HepG2 (cell line): ENCODE measurements around the gene TMPRSS15. TPM values are rescaled to one million over a fixed set of nuclear protein-coding genes. Genes with fewer than 3 reads are reported as not detected.
A peak's percentile ranks its signal among the peaks of the same experiment; 100 is the strongest.

ENCODE experiments used
- ATAC-seq: fragments of 200-7000 bp; cut with Tn5 transposase; 3 replicates; pipeline ENCODE4 v1.9.1; 2020; ENCODE audit warnings: mild to moderate bottlenecking, moderate library complexity
- BruUV-seq: library from RNA; stranded (reverse); fragments of 400-500 nt; replicated peaks from 2 replicates; lab custom pipeline; 2021; lab: Mats Ljungman, UMichigan
- CTCF ChIA-PET: fragments of 300-600 bp; formaldehyde crosslinking; extraction: SDS; loops from one replicate; lab custom pipeline; 2021; ENCODE audit warnings: low total read pairs, inconsistent platforms, low intra/inter-chr PET ratio; lab: Yijun Ruan, JAX
- POLR2A ChIA-PET: fragments of 350-600 bp; sonication (Branson Sonifier 250); formaldehyde crosslinking; loops from one replicate; lab custom pipeline; 2020; ENCODE audit warnings: antibody characterized with exemption, inconsistent platforms; lab: Yijun Ruan, JAX
- DNase-seq: peaks from one replicate; pipeline ENCODE4 v3.0.0-alpha.2; 2015; ENCODE audit warnings: low spot score
- FAIRE-seq: peaks from 3 replicates; lab custom pipeline; 2011; peaks lifted over from hg19 to GRCh38; lab: Jason Lieb, UNC
- H2AFZ ChIP-seq: one replicate; pipeline ENCODE4 v1.6.1; 2011; ENCODE audit warnings: low read length, inconsistent platforms
- H3K27ac ChIP-seq: fragments of 300-600 bp; 3 replicates; pipeline ENCODE4 v1.8.0; 2011; ENCODE audit warnings: mixed run types, mild to moderate bottlenecking, mixed read lengths, low read length, inconsistent platforms; ENCODE audit not compliant: insufficient read depth; ENCODE audit errors: extremely low read length
- H3K27me3 ChIP-seq, 2 experiments: fragments of 200-600 bp in 1 of 2; 2 replicates in 1 of 2; 3 replicates in 1 of 2; pipeline versions ENCODE4 v1.6.0 to v1.8.0; 2011; ENCODE audit warnings: low read length in 2 of 2, mild to moderate bottlenecking in 2 of 2, moderate library complexity in 2 of 2, inconsistent platforms in 1 of 2; ENCODE audit not compliant: insufficient read depth in 2 of 2, control insufficient read depth in 1 of 2
- H3K36me3 ChIP-seq, 2 experiments: fragments of 200-600 bp in 1 of 2; replicated peaks in 1 of 2; 2 replicates in 1 of 2; 3 replicates in 1 of 2; pipeline versions ENCODE4 v1.5.1 to v1.8.0; 2011; ENCODE audit warnings: low read length in 2 of 2, inconsistent platforms in 1 of 2; ENCODE audit not compliant: insufficient read depth in 2 of 2, control insufficient read depth in 1 of 2
- H3K4me1 ChIP-seq: 2 replicates; pipeline ENCODE4 v1.5.1; 2012; ENCODE audit warnings: low read length, inconsistent platforms; ENCODE audit not compliant: insufficient read depth
- H3K4me2 ChIP-seq: 2 replicates; pipeline ENCODE4 v1.6.0; 2011; ENCODE audit warnings: low read depth, low read length, inconsistent platforms
- H3K4me3 ChIP-seq, 3 experiments: fragments of 200-600 bp in 1 of 3; sonication (generic), shearing (Covaris generic) in 1 of 3; replicated peaks in 1 of 3; 2 replicates each; pipeline ENCODE4 v1.5.1; 2011 to 2016; ENCODE audit warnings: low read length in 3 of 3, inconsistent platforms in 2 of 3, low read depth in 2 of 3, mild to moderate bottlenecking in 2 of 3, control low read depth in 1 of 3, mixed read lengths in 1 of 3; ENCODE audit not compliant: insufficient read depth in 1 of 3
- H3K79me2 ChIP-seq: one replicate; pipeline ENCODE4 v1.6.1; 2011; ENCODE audit warnings: low read length, inconsistent platforms; ENCODE audit not compliant: insufficient read depth
- H3K9ac ChIP-seq: 2 replicates; pipeline ENCODE4 v1.6.0; 2011; ENCODE audit warnings: mild to moderate bottlenecking, low read depth, low read length, inconsistent platforms; ENCODE audit not compliant: insufficient read depth
- H3K9me3 ChIP-seq: 2 replicates; pipeline ENCODE4 v1.5.1; 2012; ENCODE audit warnings: mild to moderate bottlenecking, low read length
- H4K20me1 ChIP-seq: 2 replicates; pipeline ENCODE4 v1.6.0; 2011; ENCODE audit warnings: inconsistent platforms, mild to moderate bottlenecking, low read length, moderate library complexity; ENCODE audit not compliant: insufficient read depth
- FLYWCH1 ChIP-seq: sonication (generic); formaldehyde crosslinking; IDR thresholded peaks from 2 replicates; pipeline ENCODE4 v1.8.1; 2023; ENCODE audit warnings: mild to moderate bottlenecking, missing genetic modification reagents
- MATR3 ChIP-seq: sonication (generic); formaldehyde crosslinking; IDR thresholded peaks from 2 replicates; pipeline ENCODE4 v1.4.0; 2020; ENCODE audit warnings: missing genetic modification reagents
- MYNN ChIP-seq: sonication (generic); formaldehyde crosslinking; IDR thresholded peaks from 2 replicates; pipeline ENCODE4 v1.4.0; 2020; ENCODE audit warnings: mild to moderate bottlenecking, low read depth, missing genetic modification reagents
- MZF1 ChIP-seq: sonication (generic); formaldehyde crosslinking; IDR thresholded peaks from 2 replicates; pipeline ENCODE4 v1.8.1; 2023; ENCODE audit warnings: mild to moderate bottlenecking, missing genetic modification reagents, borderline replicate concordance
- NR1H2 ChIP-seq: sonication (generic); formaldehyde crosslinking; IDR thresholded peaks from 2 replicates; pipeline ENCODE4 v1.8.1; 2022; ENCODE audit warnings: low read depth, missing genetic modification reagents, borderline replicate concordance
- PPARG ChIP-seq: conservative IDR thresholded peaks from 2 replicates; pipeline ENCODE4 v1.6.1; 2016; ENCODE audit warnings: missing biosample characterization, missing genetic modification reagents
- RFX1 ChIP-seq: fragments of 450-650 bp; IDR thresholded peaks from 2 replicates; pipeline ENCODE4 v1.6.1; 2017
- SIX4 ChIP-seq: sonication (generic); formaldehyde crosslinking; IDR thresholded peaks from 2 replicates; pipeline ENCODE4 v1.4.0; 2020; ENCODE audit warnings: missing genetic modification reagents
- ZNF484 ChIP-seq: sonication (generic); formaldehyde crosslinking; IDR thresholded peaks from 2 replicates; pipeline ENCODE4 v1.5.1; 2020; ENCODE audit warnings: mild to moderate bottlenecking, low read depth, missing genetic modification reagents, borderline replicate concordance
- ZNF629 ChIP-seq: sonication (generic); formaldehyde crosslinking; conservative IDR thresholded peaks from 2 replicates; pipeline ENCODE4 v1.5.0; 2020; ENCODE audit warnings: missing genetic modification reagents
- ZNF782 ChIP-seq: sonication (generic); formaldehyde crosslinking; IDR thresholded peaks from 2 replicates; pipeline ENCODE4 v1.4.0; 2020; ENCODE audit warnings: missing genetic modification reagents, mild to moderate bottlenecking, borderline replicate concordance
- WGBS: methylation state at CpG from one replicate; pipeline ENCODE4 v1.1.6; 2017; ENCODE audit warnings: low lambda C conversion rate; 5-methylcytosine and 5-hydroxymethylcytosine counted together
- in situ Hi-C: cut with HindIII; loops from 2 replicates; pipeline ENCODE4 v1.10.0; 2017; ENCODE audit warnings: low pct_unique_long_range_greater_than_20kb; ENCODE audit not compliant: extremely low pct_ligation_motif_present
- intact Hi-C: fragments of 100-400 bp; cut with micrococcal nuclease; formaldehyde crosslinking; loops from one replicate; pipeline ENCODE4 v1.10.0; 2022; ENCODE audit not compliant: unreplicated experiment
- polyA plus RNA-seq, 8 experiments: library from polyadenylated mRNA; depleted of rRNA in 3 of 8; stranded (reverse) in 7 of 8; unstranded in 1 of 8; fragments of >200 nt; fragmentation: Illumina TruSeq in 4 of 8; extraction: Trizol in 4 of 8; gene quantifications; 2 replicates each; pipeline versions ENCODE4 v1.2.1 to v1.2.3, GENCODE V29; 2011 to 2016; ENCODE audit warnings: low read depth in 4 of 8, missing spikeins in 1 of 8, mixed read lengths in 1 of 8; ENCODE audit not compliant: insufficient read depth in 1 of 8
- total RNA-seq, 5 experiments: library from RNA; depleted of rRNA; stranded (reverse); fragments of >200 nt; fragmentation: Illumina TruSeq; extraction: Trizol; gene quantifications; 2 replicates each; pipeline ENCODE4 v1.2.3, GENCODE V29; 2016; ENCODE audit warnings: low read depth in 1 of 5
- TF ChIP-seq, protein P1 (sequence below): sonication (generic); formaldehyde crosslinking; IDR thresholded peaks from 2 replicates; pipeline ENCODE4 v1.4.0; 2020; ENCODE audit warnings: missing genetic modification reagents, borderline replicate concordance
- TF ChIP-seq, protein P2 (sequence below): sonication (generic); formaldehyde crosslinking; IDR thresholded peaks from 2 replicates; pipeline ENCODE4 v1.4.0; 2020; ENCODE audit warnings: mild to moderate bottlenecking, missing genetic modification reagents

Gene TMPRSS15
- total and polyA plus RNA-seq, 2 of the 13 experiments (the other 11 are each of a cell fraction or from before 2014, with no cell fraction given), result not detected

DNA sequence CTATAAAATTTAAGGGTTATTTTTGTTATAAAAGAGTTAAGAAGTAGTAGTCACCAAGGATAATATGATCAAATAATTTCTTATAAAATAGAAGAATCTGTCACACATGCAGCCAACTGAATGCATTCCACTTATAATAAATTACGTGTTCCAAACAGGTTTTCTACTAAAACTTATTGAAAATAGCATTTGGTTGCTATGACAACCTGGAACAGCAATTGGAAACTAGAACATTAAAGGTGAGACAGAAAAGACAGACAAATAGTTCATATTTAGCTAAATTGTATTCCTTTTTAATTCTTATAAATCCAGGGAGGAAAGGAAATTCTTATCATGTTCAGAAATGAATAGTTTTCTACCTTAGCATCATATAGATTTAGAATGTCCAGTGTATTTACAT is 168.0 kb downstream of the TMPRSS15 start:
- 0% methylated on average over 1 of the region's 1 CpG for WGBS
- H3K4me3 ChIP-seq, result no peak overlapping the region
- no peak overlapping the region for H2AFZ ChIP-seq
- H3K36me3 ChIP-seq, result no peaks in the 10 kb centered on the region
- POLR2A ChIA-PET, result no interaction called here
- H3K79me2 ChIP-seq, result no peaks in the 10 kb centered on the region
- peak; percentile 20; the same call in 1 of the 2 replicates for TF ChIP-seq RFX1
- no peak for TF ChIP-seq PPARG (CRISPR knock-in tag)
- DNase-seq (no peak), ATAC-seq (no peak), FAIRE-seq (no peak)
- in situ Hi-C loops (no loop called here), intact Hi-C loops (no loop called here)
- no peak overlapping the region for H3K27ac ChIP-seq
- no peaks in the 10 kb centered on the region for H3K27me3 ChIP-seq
- H3K9ac ChIP-seq, result no peak overlapping the region
- H3K9me3 ChIP-seq, result no peaks in the 10 kb centered on the region
- CTCF ChIA-PET, result no interaction called here
- H4K20me1 ChIP-seq, result no peaks in the 10 kb centered on the region
- no TSS peak for BruUV-seq
- H3K4me1 ChIP-seq, result no peaks in the 10 kb centered on the region
- no peak overlapping the region for H3K4me2 ChIP-seq

DNA sequence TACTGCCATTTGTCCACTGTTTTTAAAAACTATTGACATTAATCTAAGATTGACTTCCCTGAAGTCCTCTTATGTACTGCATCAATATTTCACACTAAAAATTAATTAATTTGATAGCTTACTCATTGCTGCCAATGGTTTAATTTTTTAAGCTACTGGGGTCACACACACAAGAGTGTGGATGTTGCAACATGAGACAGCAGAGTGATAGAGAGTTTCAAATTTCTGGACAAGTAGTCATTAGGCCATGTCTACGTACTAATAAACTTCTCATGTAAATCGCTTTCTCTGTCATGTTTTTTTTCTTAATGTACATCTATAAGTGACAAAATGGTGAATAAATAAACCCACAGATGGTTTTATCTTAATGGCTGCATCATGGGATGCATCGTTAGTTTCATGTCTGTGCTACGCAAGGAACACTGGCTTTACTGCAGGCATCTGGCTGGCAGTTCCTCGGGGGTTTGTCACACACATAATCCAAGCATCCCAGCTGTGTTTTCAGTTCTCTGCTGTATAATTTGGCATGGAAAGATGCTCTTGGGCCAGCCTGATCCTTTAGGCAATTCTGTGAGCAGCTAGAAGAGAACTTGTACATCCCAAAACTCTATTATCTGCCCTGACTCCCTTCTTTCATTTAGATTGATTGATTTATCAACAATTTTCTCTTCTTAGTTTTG is 175.4 kb downstream of the TMPRSS15 start:
- no TSS peak for BruUV-seq
- ATAC-seq (no peak), DNase-seq (no peak), FAIRE-seq (no peak)
- no peak overlapping the region for H3K27ac ChIP-seq
- H3K4me3 ChIP-seq, result no peak overlapping the region
- no peak overlapping the region for H3K4me2 ChIP-seq
- POLR2A ChIA-PET, result no interaction called here
- H3K79me2 ChIP-seq, result no peaks in the 10 kb centered on the region
- no peaks in the 10 kb centered on the region for H3K36me3 ChIP-seq
- CTCF ChIA-PET, result no interaction called here
- no peak overlapping the region for H3K9ac ChIP-seq
- intact Hi-C loops (no loop called here), in situ Hi-C loops (no loop called here)
- no peaks in the 10 kb centered on the region for H4K20me1 ChIP-seq
- H3K9me3 ChIP-seq, result no peaks in the 10 kb centered on the region
- 15% methylated on average over 5 of the region's 5 CpGs for WGBS
- no peaks in the 10 kb centered on the region for H3K27me3 ChIP-seq
- no peak overlapping the region for H2AFZ ChIP-seq
- H3K4me1 ChIP-seq, result no peaks in the 10 kb centered on the region
- TF ChIP-seq ZNF782 (CRISPR knock-in tag), result no peak
- no peak for TF ChIP-seq ZNF629 (CRISPR knock-in tag)
- TF ChIP-seq, protein P1, sequence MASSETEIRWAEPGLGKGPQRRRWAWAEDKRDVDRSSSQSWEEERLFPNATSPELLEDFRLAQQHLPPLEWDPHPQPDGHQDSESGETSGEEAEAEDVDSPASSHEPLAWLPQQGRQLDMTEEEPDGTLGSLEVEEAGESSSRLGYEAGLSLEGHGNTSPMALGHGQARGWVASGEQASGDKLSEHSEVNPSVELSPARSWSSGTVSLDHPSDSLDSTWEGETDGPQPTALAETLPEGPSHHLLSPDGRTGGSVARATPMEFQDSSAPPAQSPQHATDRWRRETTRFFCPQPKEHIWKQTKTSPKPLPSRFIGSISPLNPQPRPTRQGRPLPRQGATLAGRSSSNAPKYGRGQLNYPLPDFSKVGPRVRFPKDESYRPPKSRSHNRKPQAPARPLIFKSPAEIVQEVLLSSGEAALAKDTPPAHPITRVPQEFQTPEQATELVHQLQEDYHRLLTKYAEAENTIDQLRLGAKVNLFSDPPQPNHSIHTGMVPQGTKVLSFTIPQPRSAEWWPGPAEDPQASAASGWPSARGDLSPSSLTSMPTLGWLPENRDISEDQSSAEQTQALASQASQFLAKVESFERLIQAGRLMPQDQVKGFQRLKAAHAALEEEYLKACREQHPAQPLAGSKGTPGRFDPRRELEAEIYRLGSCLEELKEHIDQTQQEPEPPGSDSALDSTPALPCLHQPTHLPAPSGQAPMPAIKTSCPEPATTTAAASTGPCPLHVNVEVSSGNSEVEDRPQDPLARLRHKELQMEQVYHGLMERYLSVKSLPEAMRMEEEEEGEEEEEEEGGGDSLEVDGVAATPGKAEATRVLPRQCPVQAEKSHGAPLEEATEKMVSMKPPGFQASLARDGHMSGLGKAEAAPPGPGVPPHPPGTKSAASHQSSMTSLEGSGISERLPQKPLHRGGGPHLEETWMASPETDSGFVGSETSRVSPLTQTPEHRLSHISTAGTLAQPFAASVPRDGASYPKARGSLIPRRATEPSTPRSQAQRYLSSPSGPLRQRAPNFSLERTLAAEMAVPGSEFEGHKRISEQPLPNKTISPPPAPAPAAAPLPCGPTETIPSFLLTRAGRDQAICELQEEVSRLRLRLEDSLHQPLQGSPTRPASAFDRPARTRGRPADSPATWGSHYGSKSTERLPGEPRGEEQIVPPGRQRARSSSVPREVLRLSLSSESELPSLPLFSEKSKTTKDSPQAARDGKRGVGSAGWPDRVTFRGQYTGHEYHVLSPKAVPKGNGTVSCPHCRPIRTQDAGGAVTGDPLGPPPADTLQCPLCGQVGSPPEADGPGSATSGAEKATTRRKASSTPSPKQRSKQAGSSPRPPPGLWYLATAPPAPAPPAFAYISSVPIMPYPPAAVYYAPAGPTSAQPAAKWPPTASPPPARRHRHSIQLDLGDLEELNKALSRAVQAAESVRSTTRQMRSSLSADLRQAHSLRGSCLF (CRISPR knock-in tag), result no peak
- TF ChIP-seq FLYWCH1 (CRISPR knock-in tag), result no peak
- TF ChIP-seq NR1H2 (CRISPR knock-in tag), result no peak
- TF ChIP-seq MZF1 (CRISPR knock-in tag), result no peak
- TF ChIP-seq MYNN (CRISPR knock-in tag), result no peak
- TF ChIP-seq, protein P2, sequence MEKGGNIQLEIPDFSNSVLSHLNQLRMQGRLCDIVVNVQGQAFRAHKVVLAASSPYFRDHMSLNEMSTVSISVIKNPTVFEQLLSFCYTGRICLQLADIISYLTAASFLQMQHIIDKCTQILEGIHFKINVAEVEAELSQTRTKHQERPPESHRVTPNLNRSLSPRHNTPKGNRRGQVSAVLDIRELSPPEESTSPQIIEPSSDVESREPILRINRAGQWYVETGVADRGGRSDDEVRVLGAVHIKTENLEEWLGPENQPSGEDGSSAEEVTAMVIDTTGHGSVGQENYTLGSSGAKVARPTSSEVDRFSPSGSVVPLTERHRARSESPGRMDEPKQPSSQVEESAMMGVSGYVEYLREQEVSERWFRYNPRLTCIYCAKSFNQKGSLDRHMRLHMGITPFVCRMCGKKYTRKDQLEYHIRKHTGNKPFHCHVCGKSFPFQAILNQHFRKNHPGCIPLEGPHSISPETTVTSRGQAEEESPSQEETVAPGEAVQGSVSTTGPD (CRISPR knock-in tag), result no peak
- no peak for TF ChIP-seq MATR3 (CRISPR knock-in tag)
- no peak for TF ChIP-seq SIX4 (CRISPR knock-in tag)
- no peak for TF ChIP-seq ZNF484 (CRISPR knock-in tag)
